CD4-positive, alpha-beta T cell treated with Interleukin-12 subunit alpha and Interleukin-12 subunit beta, for 1 hour (primary cell): Measurements from ENCODE around the gene NRIP2.
A peak's percentile ranks its signal among the peaks of the same experiment; 100 is the strongest.

Source experiments
- DNase-seq: peaks from one replicate; pipeline ENCODE4 v3.0.0-alpha.2; 2020

Gene NRIP2

GRCh38 chr12:2844786-2845185 is 10.0 kb upstream of the NRIP2 start:
- no peak for DNase-seq

DNA sequence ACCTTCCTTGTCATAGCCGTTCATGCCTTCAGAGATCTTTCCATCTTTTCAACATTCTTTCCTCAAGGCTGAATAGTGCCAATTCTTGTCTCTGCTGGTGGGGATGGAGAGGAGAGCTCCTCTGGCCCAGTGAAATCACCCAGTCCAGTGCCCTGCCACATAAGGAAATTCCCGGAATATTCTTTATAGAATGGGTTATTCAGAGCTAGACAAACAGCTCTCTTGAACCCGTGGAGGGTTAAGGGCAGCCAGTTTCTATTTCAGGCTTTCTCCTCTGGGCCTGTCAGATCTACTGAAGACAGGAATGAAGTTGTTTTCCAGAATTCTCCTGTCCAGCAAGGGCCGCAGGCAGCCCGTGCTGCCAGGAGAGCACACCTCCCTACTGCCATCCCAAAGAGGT is 8.1 kb upstream of the NRIP2 start:
- DNase-seq: no peak

- no peak for DNase-seq
These were observed 6.3 kb upstream of the NRIP2 start for GRCh38 chr12:2841056-2841650.

GRCh38 chr12:2836574-2836973 is 1.7 kb upstream of the NRIP2 start:
- DNase-seq: no peak

DNA sequence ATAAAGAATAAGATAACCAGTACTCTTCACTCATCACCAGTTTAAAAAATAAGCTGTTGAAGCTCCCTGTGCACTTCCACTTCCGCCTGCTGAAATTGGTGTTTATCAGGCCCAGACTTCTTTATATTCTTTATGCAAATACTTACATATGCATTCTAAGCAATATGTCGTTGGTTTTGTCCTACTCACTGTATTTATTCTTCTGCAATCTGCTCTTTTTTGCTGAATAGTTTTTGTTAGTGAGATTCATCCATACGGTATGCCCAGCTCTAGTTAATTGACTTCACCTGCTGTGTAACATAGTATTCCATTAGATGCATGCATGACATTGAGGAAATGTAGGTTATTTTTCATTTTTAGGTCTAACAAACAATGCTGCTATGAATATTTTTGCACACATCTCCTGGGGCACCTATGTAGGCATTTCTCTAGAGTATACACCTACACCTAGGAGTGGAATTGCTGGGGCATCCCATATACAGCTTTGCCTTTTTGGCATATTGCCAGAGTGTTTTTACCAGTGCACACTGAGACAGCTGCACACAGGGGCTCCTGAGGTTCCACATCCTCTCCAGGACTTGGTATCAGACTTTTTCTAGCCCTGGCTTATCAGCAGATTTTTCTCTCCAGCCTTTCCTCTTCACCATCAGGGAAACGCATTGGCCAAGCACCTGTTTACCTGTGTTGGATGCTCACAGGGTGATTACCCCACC is 1.0 kb upstream of the NRIP2 start:
- no peak for DNase-seq

DNA sequence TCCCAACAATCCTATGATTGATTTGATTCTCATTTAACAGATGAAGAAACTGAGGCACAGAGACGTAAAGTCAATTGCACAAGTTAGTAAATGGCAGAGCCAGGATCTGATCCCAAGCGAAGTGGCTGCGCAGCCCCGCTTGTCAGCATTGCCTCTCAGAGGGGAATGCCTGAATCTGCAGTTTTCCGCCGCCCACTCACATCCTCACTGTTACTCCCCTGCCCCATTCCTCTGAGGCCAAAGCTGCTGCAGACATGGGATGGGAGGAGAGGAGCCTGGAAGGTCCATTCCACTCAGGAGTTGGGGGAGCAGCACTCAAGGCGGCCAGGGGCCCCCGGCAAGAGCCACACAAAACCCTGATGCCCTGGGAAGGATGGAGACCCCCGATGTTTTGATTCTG is 1.0 kb downstream of the NRIP2 start:
- no peak for DNase-seq

- DNase-seq: no peak
These were observed 1.5 kb downstream of the NRIP2 start for GRCh38 chr12:2833327-2833726.

GRCh38 chr12:2832550-2833127 is 2.2 kb downstream of the NRIP2 start:
- DNase-seq: no peak

GRCh38 chr12:2829275-2829674 is 5.6 kb downstream of the NRIP2 start:
- DNase-seq: no peak

- DNase-seq: no peak
These were observed 7.9 kb downstream of the NRIP2 start for GRCh38 chr12:2826721-2827515.

GRCh38 chr12:2826036-2826435 is 8.8 kb downstream of the NRIP2 start:
- no peak for DNase-seq

DNA sequence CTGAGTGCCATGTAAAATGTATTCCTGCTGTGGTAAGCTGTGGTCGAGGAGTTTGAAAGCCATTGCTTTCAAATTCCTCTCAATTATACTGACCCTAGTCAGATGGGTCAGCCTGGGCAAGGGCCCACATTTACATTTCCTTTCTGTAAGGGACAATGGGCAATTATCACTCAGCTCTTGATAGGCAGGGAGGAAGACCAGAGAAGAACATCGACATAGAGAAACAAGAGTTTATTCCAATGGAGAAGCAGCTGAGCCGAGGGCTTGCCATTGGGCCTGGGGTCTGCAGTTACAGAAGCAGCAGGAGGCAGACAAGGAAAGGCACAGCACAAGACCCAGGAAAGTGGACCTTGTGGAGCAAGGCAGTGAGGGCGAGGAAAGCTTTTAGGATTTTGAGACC is 9.7 kb downstream of the NRIP2 start:
- no peak for DNase-seq

GRCh38 chr12:2824541-2824940 is 10.3 kb downstream of the NRIP2 start:
- no peak for DNase-seq

DNA sequence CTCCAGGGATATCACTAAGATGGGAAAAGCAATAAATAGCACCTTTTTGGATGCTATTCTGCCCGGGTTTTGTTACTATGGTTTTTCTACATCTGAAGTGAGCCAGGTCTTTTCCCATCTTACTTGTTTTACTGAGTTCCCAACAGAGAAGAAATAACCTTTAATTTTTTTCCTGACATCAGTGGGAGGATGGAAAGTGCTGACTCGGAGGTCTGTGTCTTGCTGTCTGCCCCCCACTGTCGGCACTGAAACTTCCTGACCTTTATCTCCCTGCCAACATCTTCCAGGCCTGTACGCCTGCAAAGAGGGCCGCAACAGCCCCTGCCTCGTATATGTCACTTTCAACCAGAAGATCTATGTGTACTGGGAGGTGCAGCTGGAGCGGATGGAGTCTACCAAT is 11.4 kb downstream of the NRIP2 start:
- no peak for DNase-seq

DNA sequence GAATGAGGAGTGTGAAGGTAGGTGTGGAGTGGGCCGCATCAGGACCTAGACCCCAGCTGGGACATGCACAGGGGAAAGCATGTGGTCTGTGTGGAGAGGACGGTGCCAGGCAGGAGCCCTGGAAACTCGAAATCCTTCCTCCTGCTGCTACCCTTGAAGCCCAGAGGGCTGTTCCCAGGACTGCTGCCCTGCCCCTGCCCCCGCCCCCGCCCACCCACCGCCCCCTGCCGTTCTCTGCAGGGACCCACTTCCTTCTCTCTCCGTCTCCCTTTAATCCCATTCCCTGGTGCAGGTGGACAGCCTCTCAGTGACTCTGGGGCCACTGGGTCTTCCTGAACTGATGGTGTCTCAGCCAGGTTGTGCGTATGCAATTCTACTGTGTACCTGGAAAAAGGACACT is 14.4 kb downstream of the NRIP2 start:
- DNase-seq: no peak

- no peak for DNase-seq
These were observed 15.0 kb downstream of the NRIP2 start for GRCh38 chr12:2819810-2820209.

DNA sequence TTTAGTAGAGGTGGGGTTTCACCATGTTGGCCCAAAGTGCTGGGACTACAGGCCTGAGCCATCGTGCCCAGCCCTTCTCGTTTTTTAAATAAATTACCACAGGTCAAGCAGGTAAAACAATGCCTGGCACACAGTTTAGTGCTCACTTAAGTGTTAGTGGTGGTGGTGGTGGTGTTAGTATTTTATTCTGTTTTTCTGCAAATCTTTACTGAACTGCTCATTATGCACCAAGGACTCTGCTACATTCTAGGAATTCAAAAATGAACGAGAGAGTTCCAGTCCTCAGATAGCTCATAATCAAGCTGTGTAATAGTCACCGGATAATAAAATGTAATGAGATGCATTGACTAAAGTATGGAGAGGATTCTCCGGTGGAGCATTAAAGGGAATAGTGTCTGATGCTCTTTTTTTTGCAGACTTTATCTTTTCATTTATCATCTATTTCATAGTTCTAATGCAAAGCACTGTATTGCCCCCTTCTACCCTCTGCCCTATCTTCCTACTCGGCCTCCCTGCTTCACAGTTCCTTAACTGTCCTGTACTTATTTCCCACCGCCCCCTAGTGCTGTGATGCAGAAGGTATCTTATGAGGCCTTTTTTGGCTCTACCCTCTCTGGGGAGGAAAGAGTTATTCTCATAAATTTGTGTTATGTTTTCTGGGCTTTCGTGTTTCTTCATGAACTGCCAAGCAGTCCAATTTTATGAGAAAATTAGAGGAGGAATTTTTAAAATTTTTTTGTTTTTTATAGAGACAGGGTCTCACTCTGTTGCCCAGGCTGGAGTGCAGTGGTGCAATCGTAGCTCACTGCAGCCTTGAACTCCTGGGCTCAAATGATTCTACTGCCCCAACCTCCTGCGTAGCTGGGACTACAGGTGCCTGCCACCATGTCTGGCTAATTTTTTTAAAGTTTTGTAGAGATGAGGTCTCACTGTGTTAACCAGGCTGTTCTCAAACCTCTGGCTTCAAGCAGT is 21.3 kb downstream of the NRIP2 start:
- DNase-seq: peak; percentile 63

DNA sequence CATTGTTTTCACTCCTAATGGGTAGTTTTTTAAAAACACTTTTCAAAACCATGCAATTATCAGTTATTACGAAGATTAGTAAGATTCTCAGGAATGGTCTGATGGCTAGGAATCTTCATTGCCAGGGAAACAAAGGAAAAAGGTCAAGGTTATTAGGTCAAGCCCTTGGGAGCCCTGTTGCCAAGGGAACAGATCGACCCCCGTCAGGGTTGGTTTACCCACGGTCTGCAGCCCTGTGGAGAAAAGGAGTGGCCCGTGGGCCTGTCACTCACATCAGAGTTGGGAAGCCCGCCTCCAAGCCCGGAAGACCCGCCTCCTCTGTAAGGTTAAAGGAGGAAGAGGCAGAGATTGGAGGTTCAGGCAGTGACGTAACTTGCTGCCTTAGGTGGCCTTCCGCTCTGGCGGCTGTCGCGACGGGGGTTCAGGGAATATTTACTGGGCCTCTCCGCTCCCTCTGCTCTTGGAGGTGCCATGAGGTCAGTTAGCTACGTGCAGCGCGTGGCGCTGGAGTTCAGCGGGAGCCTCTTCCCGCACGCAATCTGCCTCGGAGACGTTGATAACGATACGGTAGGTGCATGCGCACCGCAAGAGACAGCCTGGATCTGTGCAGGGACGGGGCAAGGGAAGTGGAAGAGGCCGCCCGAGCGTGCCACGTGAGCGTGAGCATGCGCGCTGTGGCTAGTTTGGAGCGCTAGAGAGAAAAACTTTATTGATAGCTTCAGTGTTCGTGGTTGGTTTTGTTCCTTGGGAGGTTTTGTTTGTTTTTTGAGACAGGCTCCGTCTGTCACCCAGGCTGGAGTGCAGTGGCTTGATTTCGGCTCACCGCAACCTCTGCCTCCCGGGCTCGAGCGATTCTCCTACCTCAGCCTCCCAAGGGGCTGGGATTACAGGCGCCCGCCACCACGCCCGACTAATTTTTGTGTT is 22.3 kb downstream of the NRIP2 start, which contains the start of gene ITFG2:
TSS of gene ITFG2 (plus strand) at position 379 of the 924 bp plus-strand sequence. CDS start at position 472, 93 bp downstream.
- peak; percentile 97 for DNase-seq

DNA sequence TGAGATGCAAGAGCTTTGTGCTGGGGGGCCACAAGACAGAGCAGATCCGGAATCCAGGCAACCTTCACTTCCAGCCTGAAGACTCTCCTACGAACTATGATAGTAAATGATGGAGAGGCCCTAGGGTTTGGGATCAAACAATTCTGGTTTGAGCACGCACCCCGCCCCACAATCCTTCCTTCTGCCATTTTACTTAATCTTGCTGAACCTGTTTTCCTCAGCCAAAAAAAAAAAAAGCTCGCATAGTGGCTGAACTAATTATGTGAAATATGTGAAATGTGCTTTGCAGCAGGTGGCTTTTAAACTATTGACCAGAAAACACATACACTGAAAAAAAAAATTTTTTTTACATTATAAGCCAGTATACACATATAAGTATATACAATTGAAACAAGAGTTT is 23.0 kb downstream of the NRIP2 start:
- DNase-seq: no peak

DNA sequence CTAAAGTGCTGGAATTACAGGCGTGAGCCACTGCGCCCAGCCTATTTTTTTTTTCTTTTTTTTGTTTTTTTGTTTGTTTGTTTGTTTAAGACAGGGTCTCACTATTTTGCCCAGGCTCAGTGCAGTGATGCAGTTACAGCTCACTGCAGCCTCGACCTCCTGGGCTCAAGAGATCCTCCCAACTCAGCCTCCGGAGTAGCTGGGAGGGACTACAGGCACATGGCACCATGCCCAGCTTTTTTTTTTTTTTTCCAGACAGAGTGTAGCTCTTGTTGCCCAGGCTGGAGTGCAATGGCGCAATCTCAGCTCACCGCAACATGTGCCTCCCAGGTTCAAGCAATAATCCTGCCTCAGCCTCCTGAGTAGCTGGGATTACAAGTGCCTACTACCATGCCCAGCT is 28.1 kb downstream of the NRIP2 start:
- no peak for DNase-seq

GRCh38 chr12:2805143-2805520 is 29.7 kb downstream of the NRIP2 start:
- no peak for DNase-seq
